Esophagus muscularis mucosa (tissue), 3 donors: Measurements from ENCODE around the gene PPP6C.

Source experiments
- CTCF ChIP-seq, 3 experiments: fragments of 200-600 bp in 2 of 3; fragments of 450-650 bp in 1 of 3; sonication (generic) in 2 of 3; IDR thresholded peaks; one replicate each; pipeline ENCODE4 v1.5.1; 2017 to 2019; ENCODE audit warnings: antibody characterized with exemption in 3 of 3, mild to moderate bottlenecking in 2 of 3, moderate library complexity in 1 of 3
- EP300 ChIP-seq: sonication (generic); formaldehyde crosslinking; IDR thresholded peaks from one replicate; pipeline ENCODE4 v1.6.1; 2017; ENCODE audit warnings: antibody characterized with exemption

GRCh38 chr9:125177888-125178287 lies 11.7 kb downstream of the PPP6C start:
- TF ChIP-seq CTCF (IDR thresholded peaks at IDR 0.05) (no peak), EP300 (no peak)
